Skin of body (tissue), 3 donors: ENCODE data around the gene TCFL5. TPM values are rescaled to one million over a fixed set of nuclear protein-coding genes. Genes with fewer than 3 reads are reported as not detected.

Source experiments
- DNase-seq: peaks from one replicate; lab custom pipeline; 2025; lab: John Stamatoyannopoulos, UW
- small RNA-seq: library from RNA; depleted of rRNA; stranded (forward); fragments of <200 nt; gene quantifications from one replicate; pipeline ENCODE3, GENCODE V24; 2014; ENCODE audit warnings: low replicate concordance
- total RNA-seq: library from RNA; depleted of rRNA; stranded (reverse); fragments of >200 nt; gene quantifications from one replicate; pipeline ENCODE4 v1.2.3, GENCODE V29; 2014

The TCFL5 gene
- total RNA-seq, 1 donor from 2014 or later, result 11.3 TPM

- no peak for DNase-seq
Observed at GRCh38 chr20:62799036-62799435, 62.6 kb downstream of the TCFL5 start.

DNA sequence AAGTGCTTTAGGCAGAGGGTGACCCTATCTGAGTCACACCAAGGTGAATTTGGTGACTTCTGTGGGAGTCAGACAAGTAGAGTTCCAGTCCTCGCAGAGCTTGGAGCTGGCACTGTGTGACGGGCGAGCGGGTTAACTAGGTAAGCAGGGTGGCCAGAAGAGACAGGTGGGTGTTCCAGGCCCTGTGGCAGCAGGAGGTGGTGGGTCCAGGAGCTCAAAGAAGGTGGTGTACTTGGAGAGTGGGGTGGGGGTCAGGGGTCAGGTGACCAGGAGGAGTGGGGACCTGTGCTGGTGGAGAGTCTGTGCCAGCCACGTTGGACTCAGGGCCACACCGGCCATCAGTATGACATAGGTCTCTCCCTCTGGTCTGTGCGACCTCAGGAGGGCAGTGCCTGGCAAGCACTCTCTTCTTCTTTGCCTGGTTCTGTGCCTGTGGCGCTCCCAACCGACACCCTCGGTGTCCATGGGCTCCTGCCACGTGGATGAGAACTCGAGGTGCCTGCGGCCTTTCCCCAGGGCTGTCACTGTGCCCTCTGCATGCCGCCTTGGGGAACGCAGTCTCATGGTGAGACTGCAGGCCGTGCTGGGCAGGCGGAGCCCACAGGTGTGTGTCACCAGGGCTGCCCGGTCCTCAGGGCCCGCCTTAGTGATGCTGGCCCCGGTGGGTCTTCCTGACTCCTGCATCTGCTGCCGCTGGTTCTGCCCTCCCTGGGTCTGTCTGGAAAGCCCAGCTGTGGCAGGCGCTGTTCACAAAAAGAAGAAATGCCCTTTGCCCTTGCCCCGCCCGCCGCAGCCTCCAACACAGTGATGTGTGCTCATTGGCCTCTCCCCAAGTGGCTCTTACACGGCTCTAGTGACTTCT, 63.7 kb downstream of the TCFL5 start:
- no peak for DNase-seq

DNA sequence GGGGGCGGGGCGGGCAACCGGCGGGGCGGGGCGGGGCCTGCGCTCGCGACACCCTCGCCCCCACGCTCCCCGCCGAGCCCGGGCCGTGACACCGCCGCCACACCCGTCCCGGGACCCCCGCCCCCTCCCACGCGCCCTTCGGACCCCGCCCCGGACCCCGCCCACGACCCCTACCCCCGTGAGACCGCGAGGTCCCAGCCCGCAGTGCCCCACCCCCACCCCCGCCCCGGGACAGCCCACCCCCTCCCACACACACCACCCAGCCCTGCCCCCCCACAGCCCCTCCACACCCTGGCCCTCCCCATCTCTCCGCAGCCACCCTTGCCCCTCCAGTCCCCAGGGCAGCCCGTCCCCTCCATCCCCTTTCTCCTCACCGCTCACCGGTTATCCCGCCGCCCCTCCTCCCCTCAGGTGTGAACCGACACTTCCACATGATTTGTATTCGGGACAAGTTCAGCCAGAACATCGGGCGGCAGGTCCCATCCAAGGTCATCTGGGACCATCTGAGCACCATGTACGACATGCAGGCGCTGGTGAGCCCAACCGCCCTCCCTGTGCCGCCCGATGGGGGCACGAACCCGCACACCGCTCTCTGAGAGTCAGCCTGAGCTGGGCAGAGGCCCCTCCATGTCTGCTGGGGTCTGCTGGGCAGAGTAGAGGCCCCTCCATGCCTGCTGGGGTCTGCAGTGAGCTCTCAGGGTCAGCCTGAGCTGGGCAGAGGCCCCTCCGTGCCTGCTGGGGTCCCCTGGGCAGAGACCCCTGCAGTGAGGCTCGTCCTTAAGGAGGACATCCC, 64.7 kb downstream of the TCFL5 start:
- DNase-seq, result no peak

- DNase-seq, result no peak
Observed at GRCh38 chr20:62795023-62795761, 66.4 kb downstream of the TCFL5 start.

DNA sequence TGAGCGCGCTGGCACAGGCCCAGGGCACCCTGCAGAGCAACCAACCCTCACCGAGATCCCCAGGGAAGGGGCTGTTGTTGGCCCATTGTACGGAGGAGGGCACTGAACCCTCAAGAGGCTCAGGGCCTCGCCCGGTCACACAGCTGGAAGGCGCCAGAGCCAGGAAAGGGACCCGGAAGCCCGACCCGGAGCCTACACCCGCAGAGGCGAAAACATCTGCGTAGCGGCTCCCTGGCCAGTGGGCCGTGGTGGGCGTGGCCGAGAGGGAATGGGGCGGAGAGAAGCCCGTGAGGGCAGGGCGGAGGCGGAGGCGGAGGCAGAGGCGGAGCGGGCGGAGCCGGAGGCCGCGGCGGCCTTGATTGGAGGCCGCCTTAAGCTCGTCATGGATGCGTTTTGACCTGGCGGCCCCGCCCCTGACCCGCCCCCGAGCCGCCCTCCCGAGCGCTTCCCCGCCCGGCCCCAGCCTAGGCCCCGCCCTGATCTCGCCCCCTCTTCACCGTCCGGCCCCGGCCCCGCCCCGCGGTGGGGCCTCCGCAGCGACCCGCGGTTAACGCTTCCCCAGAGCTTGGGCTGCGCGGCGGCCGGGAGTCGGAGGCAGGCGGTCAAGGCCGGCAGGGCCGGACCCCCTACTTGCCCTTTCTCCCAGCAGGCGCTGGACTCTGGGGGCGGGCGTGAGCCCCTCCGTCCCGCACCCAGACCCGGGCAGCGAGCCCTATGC, 67.5 kb downstream of the TCFL5 start:
- DNase-seq, result peak; percentile 90

- no peak for DNase-seq
Observed at GRCh38 chr20:62793757-62794006, 67.9 kb downstream of the TCFL5 start.

DNA sequence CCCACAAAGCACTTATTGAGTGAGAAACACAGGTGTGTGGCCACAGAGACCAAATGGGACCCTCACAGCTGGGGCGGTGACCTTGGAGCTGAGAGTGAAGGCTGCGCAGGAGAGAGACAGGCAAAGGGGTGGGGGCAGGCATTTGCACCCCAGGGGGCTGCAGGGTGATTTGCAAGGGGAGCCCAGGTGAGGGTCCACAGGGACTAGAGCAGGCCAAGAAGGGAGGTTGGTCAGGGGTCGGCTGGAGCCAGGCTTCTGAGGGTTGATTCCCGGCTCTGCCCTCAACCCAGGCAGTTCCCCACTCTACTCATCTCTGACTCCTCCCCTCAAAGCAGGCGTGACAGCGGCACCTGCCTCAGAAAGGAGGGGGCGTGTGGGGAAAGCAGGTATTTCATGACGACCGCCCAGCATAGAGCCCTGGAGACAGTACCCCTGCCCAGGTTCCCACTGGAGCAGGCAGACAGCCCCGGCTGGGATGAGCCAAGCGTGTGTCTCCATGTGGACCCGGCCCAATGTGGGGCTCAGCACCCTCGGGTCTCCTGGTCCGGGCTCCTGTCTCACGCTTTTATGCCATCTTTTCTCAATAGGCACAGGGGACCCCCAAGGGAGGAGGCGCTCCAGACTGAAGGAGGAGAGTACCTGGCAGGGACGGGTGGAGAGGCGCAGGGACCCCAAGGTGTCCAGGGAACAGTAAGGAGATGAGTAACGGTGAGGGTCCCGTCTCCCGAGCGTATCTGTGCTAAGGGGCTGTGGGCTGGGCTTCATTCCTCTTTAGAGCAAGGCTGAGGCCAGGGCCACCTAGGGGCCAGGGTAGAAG, 68.5 kb downstream of the TCFL5 start:
- no peak for DNase-seq

DNA sequence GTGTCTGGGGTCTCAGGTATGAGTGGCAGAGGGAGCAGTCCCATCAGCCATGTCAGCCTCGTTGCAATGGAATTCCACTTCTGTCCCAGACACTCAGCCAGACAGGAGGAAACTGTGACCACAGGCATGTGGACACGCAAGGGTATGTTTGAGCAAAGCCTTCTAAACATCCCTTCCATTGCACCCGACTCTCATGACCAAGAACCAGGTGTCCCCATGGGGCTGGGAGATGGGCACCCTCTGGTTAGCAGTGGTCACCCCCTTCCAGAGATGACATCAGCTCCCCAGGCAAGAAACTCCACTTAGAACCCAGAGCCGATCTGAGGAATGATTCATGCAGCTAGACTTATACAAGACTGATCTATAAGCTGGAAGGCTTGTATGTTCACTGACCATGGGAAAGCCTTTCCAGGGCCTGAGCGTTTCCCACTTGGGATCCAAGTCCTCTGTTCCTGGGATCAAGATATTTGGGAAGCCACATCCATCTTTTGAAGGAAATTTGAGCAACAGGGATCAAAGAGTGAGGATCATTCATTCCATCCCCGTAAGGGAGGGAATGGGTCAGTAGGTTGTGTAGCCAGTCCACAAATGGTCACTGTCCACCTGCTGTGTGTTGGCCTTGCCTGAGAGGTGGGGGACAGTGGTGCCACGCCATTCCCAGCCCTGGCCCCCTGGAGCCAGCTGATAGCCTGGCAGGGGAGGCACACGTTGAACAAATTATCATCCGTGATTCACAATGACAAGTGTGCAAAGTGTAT, 69.3 kb downstream of the TCFL5 start:
- no peak for DNase-seq

GRCh38 chr20:62791301-62792181, 70.1 kb downstream of the TCFL5 start:
- peak; percentile 87 for DNase-seq

Small RNA genes within 50 kb of the gene (small RNA-seq; reads per million reads assigned to genes)
- not detected for gene DPH3P1

Other genes starting within 250 kb of the TCFL5 start
- 6.3 TPM for gene SLCO4A1, start 219.3 kb downstream of the TCFL5 start, total RNA-seq
- 0.10 TPM for gene NTSR1, start 153.0 kb downstream of the TCFL5 start, total RNA-seq
- 9.3 TPM for gene MRGBP, start 65.3 kb downstream of the TCFL5 start, total RNA-seq
- 17.8 TPM for gene OGFR, start 57.0 kb downstream of the TCFL5 start, total RNA-seq
- 17.8 TPM for gene COL9A3, start 44.8 kb downstream of the TCFL5 start, total RNA-seq
- gene DIDO1, start 64.7 kb upstream of the TCFL5 start, total RNA-seq, result 34.4 TPM
- gene GID8, start 76.3 kb upstream of the TCFL5 start, total RNA-seq, result 41.8 TPM
- 4.7 TPM for gene SLC17A9, start 90.9 kb upstream of the TCFL5 start, total RNA-seq
- not detected for gene BHLHE23, start 145.1 kb upstream of the TCFL5 start, total RNA-seq